ENCODE measurements around the gene PLEKHM2. TPM values are rescaled to one million over a fixed set of nuclear protein-coding genes. Genes with fewer than 3 reads are reported as not detected.

The PLEKHM2 gene
- total RNA-seq, 2 experiments from 2014 or later, result 27.5 to 45.7 TPM

DNA sequence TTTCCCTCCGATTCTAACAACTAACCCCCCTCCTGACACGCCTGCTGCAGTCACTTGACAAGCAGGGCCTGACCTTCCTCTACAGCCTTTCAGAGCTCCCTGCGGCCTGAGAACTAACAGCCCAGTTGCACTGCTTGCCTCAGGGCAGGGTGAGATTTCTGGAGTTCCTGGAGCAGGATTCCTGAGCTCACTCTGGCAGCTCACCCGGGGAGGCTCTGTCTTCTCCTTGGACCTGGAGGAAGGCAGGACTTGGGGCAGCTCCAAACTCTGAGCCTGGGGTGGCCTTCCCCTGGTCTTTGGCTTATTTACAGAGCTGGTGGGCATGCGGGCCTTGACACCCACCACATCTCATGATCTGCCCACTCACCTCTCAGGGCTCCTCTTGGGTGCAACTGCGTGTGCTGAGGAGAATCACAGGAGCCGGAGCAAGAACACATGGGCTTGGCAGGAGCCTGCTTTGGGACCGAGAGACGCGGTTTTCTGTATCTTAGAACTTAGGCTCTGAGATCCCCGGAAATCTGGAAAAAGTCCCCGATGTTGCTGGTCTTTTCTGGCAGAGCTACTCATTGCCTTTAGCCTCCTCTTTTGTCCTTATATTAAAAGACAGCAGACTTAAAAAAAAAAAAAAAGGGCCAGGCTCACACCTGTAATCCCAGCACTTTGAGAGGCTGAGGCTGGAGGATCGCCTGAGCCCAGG is 38.9 kb downstream of the PLEKHM2 start:
- no peak for DNase-seq (ENCODE audit: low spot score)
- no peak for TF ChIP-seq EZH2phosphoT487 (IDR thresholded peaks at IDR 0.05; ENCODE audit: borderline replicate concordance, low read depth, low read length)
- TF ChIP-seq, protein P1, sequence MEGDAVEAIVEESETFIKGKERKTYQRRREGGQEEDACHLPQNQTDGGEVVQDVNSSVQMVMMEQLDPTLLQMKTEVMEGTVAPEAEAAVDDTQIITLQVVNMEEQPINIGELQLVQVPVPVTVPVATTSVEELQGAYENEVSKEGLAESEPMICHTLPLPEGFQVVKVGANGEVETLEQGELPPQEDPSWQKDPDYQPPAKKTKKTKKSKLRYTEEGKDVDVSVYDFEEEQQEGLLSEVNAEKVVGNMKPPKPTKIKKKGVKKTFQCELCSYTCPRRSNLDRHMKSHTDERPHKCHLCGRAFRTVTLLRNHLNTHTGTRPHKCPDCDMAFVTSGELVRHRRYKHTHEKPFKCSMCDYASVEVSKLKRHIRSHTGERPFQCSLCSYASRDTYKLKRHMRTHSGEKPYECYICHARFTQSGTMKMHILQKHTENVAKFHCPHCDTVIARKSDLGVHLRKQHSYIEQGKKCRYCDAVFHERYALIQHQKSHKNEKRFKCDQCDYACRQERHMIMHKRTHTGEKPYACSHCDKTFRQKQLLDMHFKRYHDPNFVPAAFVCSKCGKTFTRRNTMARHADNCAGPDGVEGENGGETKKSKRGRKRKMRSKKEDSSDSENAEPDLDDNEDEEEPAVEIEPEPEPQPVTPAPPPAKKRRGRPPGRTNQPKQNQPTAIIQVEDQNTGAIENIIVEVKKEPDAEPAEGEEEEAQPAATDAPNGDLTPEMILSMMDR (conservative IDR thresholded peaks at IDR 0.05; ENCODE audit: low read length), result no peak
- BruUV-seq (replicated peaks), result no TSS peak
- Histone ChIP-seq H2AFZ (ENCODE audit: low read length) (no peak overlapping the region), H3K4me3 (ENCODE audit: low read depth, low read length, poor library complexity, severe bottlenecking) (no peak overlapping the region), H3K79me2 (ENCODE audit: insufficient read depth, low read depth, low read length) (no peaks in the 10 kb centered on the region), H3K4me2 (ENCODE audit: low read length) (no peak overlapping the region), H3K9me3 (ENCODE audit: low read length) (no peaks in the 10 kb centered on the region), H3K27ac (ENCODE audit: low read depth, low read length, poor library complexity, severe bottlenecking) (no peak overlapping the region), H3K4me1 (ENCODE audit: insufficient read depth, low read length, poor library complexity, severe bottlenecking) (no peaks in the 10 kb centered on the region), H3K9me2 (ENCODE audit: insufficient read depth, low read length) (no peaks in the 10 kb centered on the region), H3K36me3 (ENCODE audit: insufficient read depth, low read length) (peaks cover 32% of the 10 kb centered on the region), H4K20me1 (ENCODE audit: insufficient read depth, low read length) (no peaks in the 10 kb centered on the region)
- intact Hi-C loops (cut with micrococcal nuclease; ENCODE audit: unreplicated experiment), result no loop called here
- POLR2A ChIA-PET, result interaction anchor here (0.6 kb wide), 2 partner anchors 176 to 187 kb away, joined by 4 read pairs; no protein-coding TSS in a partner anchor
- CTCF ChIA-PET (ENCODE audit: unreplicated experiment), result no interaction called here

DNA sequence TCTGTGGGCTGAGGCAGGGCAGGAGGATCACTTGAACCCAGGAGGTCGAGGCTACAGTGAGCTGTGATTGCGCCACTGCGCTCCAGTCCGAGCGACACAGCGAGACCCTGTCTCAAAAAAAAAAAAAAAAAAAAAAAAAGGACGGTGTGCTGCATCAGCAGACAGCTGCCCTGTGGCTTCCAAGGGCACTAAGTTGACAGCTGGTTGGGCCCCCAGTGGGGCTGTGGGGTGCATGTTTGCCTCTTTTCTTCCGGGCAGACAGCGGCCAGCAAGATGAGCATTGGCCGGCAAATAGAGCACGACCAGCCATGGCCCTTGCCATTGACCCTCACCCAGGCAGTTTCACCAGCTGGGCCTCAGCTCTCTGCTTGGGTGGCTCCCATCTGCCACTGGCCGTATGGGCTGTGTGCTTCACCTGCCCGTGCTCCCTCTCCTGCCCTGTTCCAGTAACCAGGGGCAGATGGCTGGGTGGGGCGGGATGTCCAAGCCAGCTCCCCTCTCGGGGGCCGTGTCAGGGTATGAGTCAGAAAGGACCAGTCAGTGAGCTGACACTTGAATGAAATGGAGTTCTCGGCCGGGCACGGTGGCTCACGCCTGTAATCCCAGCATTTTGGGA is 39.6 kb downstream of the PLEKHM2 start:
- POLR2A ChIA-PET, result interaction anchor here (0.6 kb wide), 1 partner anchor 14 kb away, joined by 3 read pairs; no protein-coding TSS in a partner anchor
- no peaks in the 10 kb centered on the region for H3K4me1 ChIP-seq (ENCODE audit: insufficient read depth, low read length, poor library complexity, severe bottlenecking)
- H3K36me3 ChIP-seq (ENCODE audit: insufficient read depth, low read length), result peaks cover 34% of the 10 kb centered on the region

More for the DNA sequence above, 39.6 kb downstream of the PLEKHM2 start:
- Histone ChIP-seq H4K20me1 (ENCODE audit: insufficient read depth, low read length) (no peaks in the 10 kb centered on the region), H3K79me2 (ENCODE audit: insufficient read depth, low read depth, low read length) (no peaks in the 10 kb centered on the region), H3K27ac (ENCODE audit: low read depth, low read length, poor library complexity, severe bottlenecking) (no peak overlapping the region), H3K9me2 (ENCODE audit: insufficient read depth, low read length) (no peaks in the 10 kb centered on the region), H3K4me2 (ENCODE audit: low read length) (no peak overlapping the region), H2AFZ (ENCODE audit: low read length) (no peak overlapping the region), H3K4me3 (ENCODE audit: low read depth, low read length, poor library complexity, severe bottlenecking) (no peak overlapping the region), H3K9me3 (ENCODE audit: low read length) (no peaks in the 10 kb centered on the region)
- BruUV-seq (replicated peaks), result no TSS peak
- intact Hi-C loops (cut with micrococcal nuclease; ENCODE audit: unreplicated experiment), result no loop called here
- no peak for DNase-seq (ENCODE audit: low spot score)
- CTCF ChIA-PET (ENCODE audit: unreplicated experiment), result no interaction called here
- TF ChIP-seq, protein P1 (conservative IDR thresholded peaks at IDR 0.05; ENCODE audit: low read length), result no peak
- TF ChIP-seq EZH2phosphoT487 (IDR thresholded peaks at IDR 0.05; ENCODE audit: borderline replicate concordance, low read depth, low read length), result no peak

Data from OCI-LY7 (cell line).